Panc1 (cell line): Measurements from ENCODE around the gene CNGA3. TPM values are rescaled to one million over a fixed set of nuclear protein-coding genes. Genes with fewer than 3 reads are reported as not detected.

Experiments
- ATAC-seq: fragments of 200-7000 bp; cut with Tn5 transposase; 2 replicates; pipeline ENCODE4 v1.9.1; 2020; ENCODE audit warnings: mild to moderate bottlenecking, moderate library complexity
- BruUV-seq: library from RNA; stranded (reverse); fragments of 400-500 nt; replicated peaks from 2 replicates; lab custom pipeline; 2021; lab: Mats Ljungman, UMichigan
- CTCF ChIA-PET: fragments of 300-600 bp; sonication (Branson Sonifier 250); formaldehyde crosslinking; loops from one replicate; lab custom pipeline; 2022; ENCODE audit warnings: antibody characterized with exemption; lab: Charles Lee
- POLR2A ChIA-PET: fragments of 300-600 bp; sonication (Branson Sonifier 250); formaldehyde crosslinking; loops from one replicate; lab custom pipeline; 2022; ENCODE audit warnings: antibody characterized with exemption; lab: Charles Lee
- DNase-seq: peaks from one replicate; pipeline ENCODE4 v3.0.0-alpha.2; 2010; ENCODE audit warnings: low read depth, low spot score
- H3K27ac ChIP-seq: 2 replicates; pipeline ENCODE4 v1.5.1; 2011; ENCODE audit warnings: mild to moderate bottlenecking, low read length, inconsistent platforms
- H3K27me3 ChIP-seq: fragments of 200-500 bp; sonication (Bioruptor generic); 2 replicates; pipeline ENCODE4 v1.6.0; 2014; ENCODE audit warnings: low read length, inconsistent platforms; ENCODE audit not compliant: control insufficient read depth, insufficient read depth
- H3K36me3 ChIP-seq: fragments of 200-500 bp; sonication (Bioruptor generic); 2 replicates; pipeline ENCODE4 v1.5.1; 2014; ENCODE audit warnings: inconsistent platforms, mild to moderate bottlenecking, low read length, moderate library complexity; ENCODE audit not compliant: control insufficient read depth, insufficient read depth
- H3K4me1 ChIP-seq: 2 replicates; pipeline ENCODE4 v1.5.1; 2011; ENCODE audit warnings: inconsistent platforms, mild to moderate bottlenecking, low read length, moderate library complexity; ENCODE audit not compliant: control insufficient read depth, insufficient read depth
- H3K4me3 ChIP-seq, 2 experiments: 2 replicates each; pipeline ENCODE4 v1.5.1; 2011 to 2012; ENCODE audit warnings: low read depth in 2 of 2, low read length in 2 of 2, mild to moderate bottlenecking in 2 of 2, inconsistent platforms in 1 of 2, moderate library complexity in 1 of 2
- H3K9me3 ChIP-seq: fragments of 200-500 bp; sonication (Bioruptor generic); 2 replicates; pipeline ENCODE4 v1.5.1; 2014; ENCODE audit warnings: low read depth, mild to moderate bottlenecking, inconsistent platforms, low read length, moderate library complexity; ENCODE audit not compliant: control insufficient read depth, insufficient read depth
- POLR2AphosphoS5 ChIP-seq: IDR thresholded peaks from 2 replicates; pipeline ENCODE4 v1.6.1; 2012; ENCODE audit warnings: mild to moderate bottlenecking, low read depth, low read length, moderate library complexity
- SIN3A ChIP-seq: IDR thresholded peaks from 2 replicates; pipeline ENCODE4 v1.6.1; 2012; ENCODE audit warnings: low read depth, mild to moderate bottlenecking, low read length, moderate library complexity, borderline replicate concordance; ENCODE audit not compliant: insufficient read depth
- TCF7L2 ChIP-seq: IDR thresholded peaks from 2 replicates; pipeline ENCODE4 v1.6.1; 2011; ENCODE audit warnings: mild to moderate bottlenecking, low read depth, low read length, inconsistent platforms
- in situ Hi-C: cut with HindIII; loops from 2 replicates; pipeline ENCODE4 v1.10.0; 2016; ENCODE audit warnings: low sequenced_read_pairs, low pct_unique_long_range_greater_than_20kb
- intact Hi-C: fragments of 100-400 bp; cut with micrococcal nuclease; formaldehyde crosslinking; loops from one replicate; pipeline ENCODE4 v1.10.0; 2022; ENCODE audit not compliant: unreplicated experiment
- total RNA-seq: library from RNA; stranded (reverse); gene quantifications from one replicate; pipeline ENCODE4 v1.2.1, GENCODE V29; 2021; ENCODE audit not compliant: unreplicated experiment
- TF ChIP-seq, protein P1 (sequence below), 2 experiments: IDR thresholded peaks; 2 replicates each; pipeline ENCODE4 v1.6.1; 2011 to 2012; ENCODE audit warnings: low read depth in 2 of 2, control low read depth in 1 of 2, low read length in 1 of 2, mild to moderate bottlenecking in 1 of 2, moderate library complexity in 1 of 2; ENCODE audit not compliant: insufficient read depth in 1 of 2
- TF ChIP-seq, protein P2 (sequence below): fragments of 450-650 bp; IDR thresholded peaks from 2 replicates; pipeline ENCODE4 v1.5.1; 2017; ENCODE audit warnings: mild to moderate bottlenecking

Gene CNGA3
- total RNA-seq, 1 experiment from 2014 or later, result not detected

DNA sequence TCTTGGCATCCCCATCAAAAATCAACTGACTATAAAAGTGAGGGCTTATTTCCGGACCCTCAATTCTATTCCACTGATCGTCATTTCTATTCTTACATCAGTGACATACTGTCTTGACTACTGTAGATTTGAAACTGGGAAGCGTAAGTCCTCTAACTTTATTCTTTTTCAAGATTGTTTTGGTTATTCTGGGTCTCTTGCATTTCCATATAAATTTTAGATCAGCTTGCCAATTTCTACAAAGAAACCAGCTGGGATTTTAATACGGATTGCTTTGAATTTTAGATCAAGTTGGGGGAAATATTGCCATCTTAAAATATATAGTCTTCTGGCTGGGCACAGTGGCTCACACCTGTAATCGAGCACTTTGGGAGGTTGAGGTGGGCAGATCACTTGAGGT is 80.5 kb downstream of the CNGA3 start:
- Histone ChIP-seq H3K27ac (no peak overlapping the region), H3K36me3 (no peaks in the 10 kb centered on the region), H3K4me3 (no peak overlapping the region), H3K27me3 (peaks cover 8% of the 10 kb centered on the region), H3K4me1 (no peaks in the 10 kb centered on the region), H3K9me3 (peaks cover 6% of the 10 kb centered on the region; the same call in 1 of the 2 replicates)
- in situ Hi-C loops, result no loop called here
- TF ChIP-seq POLR2AphosphoS5, result no peak
- TF ChIP-seq TCF7L2, result no peak
- TF ChIP-seq, protein P1, sequence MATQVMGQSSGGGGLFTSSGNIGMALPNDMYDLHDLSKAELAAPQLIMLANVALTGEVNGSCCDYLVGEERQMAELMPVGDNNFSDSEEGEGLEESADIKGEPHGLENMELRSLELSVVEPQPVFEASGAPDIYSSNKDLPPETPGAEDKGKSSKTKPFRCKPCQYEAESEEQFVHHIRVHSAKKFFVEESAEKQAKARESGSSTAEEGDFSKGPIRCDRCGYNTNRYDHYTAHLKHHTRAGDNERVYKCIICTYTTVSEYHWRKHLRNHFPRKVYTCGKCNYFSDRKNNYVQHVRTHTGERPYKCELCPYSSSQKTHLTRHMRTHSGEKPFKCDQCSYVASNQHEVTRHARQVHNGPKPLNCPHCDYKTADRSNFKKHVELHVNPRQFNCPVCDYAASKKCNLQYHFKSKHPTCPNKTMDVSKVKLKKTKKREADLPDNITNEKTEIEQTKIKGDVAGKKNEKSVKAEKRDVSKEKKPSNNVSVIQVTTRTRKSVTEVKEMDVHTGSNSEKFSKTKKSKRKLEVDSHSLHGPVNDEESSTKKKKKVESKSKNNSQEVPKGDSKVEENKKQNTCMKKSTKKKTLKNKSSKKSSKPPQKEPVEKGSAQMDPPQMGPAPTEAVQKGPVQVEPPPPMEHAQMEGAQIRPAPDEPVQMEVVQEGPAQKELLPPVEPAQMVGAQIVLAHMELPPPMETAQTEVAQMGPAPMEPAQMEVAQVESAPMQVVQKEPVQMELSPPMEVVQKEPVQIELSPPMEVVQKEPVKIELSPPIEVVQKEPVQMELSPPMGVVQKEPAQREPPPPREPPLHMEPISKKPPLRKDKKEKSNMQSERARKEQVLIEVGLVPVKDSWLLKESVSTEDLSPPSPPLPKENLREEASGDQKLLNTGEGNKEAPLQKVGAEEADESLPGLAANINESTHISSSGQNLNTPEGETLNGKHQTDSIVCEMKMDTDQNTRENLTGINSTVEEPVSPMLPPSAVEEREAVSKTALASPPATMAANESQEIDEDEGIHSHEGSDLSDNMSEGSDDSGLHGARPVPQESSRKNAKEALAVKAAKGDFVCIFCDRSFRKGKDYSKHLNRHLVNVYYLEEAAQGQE (IDR thresholded peaks at IDR 0.05; ENCODE audit: insufficient read depth in 1 of 2, low read depth in 2 of 2, low read length in 1 of 2), result no peak
- no peak for TF ChIP-seq SIN3A
- TF ChIP-seq, protein P2, sequence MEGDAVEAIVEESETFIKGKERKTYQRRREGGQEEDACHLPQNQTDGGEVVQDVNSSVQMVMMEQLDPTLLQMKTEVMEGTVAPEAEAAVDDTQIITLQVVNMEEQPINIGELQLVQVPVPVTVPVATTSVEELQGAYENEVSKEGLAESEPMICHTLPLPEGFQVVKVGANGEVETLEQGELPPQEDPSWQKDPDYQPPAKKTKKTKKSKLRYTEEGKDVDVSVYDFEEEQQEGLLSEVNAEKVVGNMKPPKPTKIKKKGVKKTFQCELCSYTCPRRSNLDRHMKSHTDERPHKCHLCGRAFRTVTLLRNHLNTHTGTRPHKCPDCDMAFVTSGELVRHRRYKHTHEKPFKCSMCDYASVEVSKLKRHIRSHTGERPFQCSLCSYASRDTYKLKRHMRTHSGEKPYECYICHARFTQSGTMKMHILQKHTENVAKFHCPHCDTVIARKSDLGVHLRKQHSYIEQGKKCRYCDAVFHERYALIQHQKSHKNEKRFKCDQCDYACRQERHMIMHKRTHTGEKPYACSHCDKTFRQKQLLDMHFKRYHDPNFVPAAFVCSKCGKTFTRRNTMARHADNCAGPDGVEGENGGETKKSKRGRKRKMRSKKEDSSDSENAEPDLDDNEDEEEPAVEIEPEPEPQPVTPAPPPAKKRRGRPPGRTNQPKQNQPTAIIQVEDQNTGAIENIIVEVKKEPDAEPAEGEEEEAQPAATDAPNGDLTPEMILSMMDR, result no peak
- ChIA-PET CTCF (no interaction called here), POLR2A (interaction anchor here (0.5 kb wide), 1 partner anchor 317 kb away, joined by 3 read pairs; no protein-coding TSS in a partner anchor)
- intact Hi-C loops, result no loop called here
- no TSS peak for BruUV-seq
- ATAC-seq (no peak), DNase-seq (no peak)

DNA sequence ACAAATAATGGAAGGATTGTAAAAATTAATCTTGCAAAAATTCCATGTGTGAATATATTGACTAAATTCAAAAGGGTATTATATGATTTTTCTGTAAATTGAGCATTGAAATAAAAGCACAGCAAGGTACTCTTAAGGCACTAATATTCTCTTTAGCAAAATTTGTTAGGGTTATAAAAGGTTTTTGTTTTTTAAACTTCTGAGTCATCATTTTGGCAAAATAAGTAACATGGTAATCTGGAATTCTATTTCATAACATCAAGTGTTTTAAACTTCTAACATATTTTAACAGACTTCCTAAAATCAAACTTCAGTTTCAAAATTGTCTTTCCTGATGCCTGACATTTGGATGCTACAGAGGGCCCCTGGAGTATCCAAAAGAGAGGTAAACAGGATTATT is 85.9 kb downstream of the CNGA3 start:
- peaks cover 4% of the 10 kb centered on the region; the same call in 1 of the 2 replicates for H3K27me3 ChIP-seq
- intact Hi-C loops, result no loop called here
- CTCF ChIA-PET, result no interaction called here

More for the DNA sequence above, 85.9 kb downstream of the CNGA3 start:
- ATAC-seq, result no peak
- H3K36me3 ChIP-seq, result no peaks in the 10 kb centered on the region
- H3K4me3 ChIP-seq, result no peak overlapping the region
- TF ChIP-seq, protein P1 (IDR thresholded peaks at IDR 0.05; ENCODE audit: insufficient read depth in 1 of 2, low read depth in 2 of 2, low read length in 1 of 2), result no peak
- TF ChIP-seq TCF7L2 (no peak), POLR2AphosphoS5 (no peak), SIN3A (no peak)
- TF ChIP-seq, protein P2, result no peak
- DNase-seq, result no peak
- H3K4me1 ChIP-seq, result no peaks in the 10 kb centered on the region
- H3K9me3 ChIP-seq, result peaks cover 2% of the 10 kb centered on the region; the same call in 1 of the 2 replicates
- POLR2A ChIA-PET, result no interaction called here
- no TSS peak for BruUV-seq
- in situ Hi-C loops, result no loop called here
- no peak overlapping the region for H3K27ac ChIP-seq
